H1 (cell line): ENCODE data around the gene ADGRD2. TPM values are rescaled to one million over a fixed set of nuclear protein-coding genes. Genes with fewer than 3 reads are reported as not detected.

Experiments used
- CTCF ChIA-PET: fragments of 300-600 bp; sonication (Branson Sonifier 250); formaldehyde crosslinking; loops from one replicate; lab custom pipeline; 2021; ENCODE audit not compliant: partially characterized antibody; lab: Charles Lee
- POLR2A ChIA-PET: fragments of 300-600 bp; sonication (Branson Sonifier 250); formaldehyde crosslinking; loops from one replicate; lab custom pipeline; 2021; ENCODE audit warnings: inconsistent platforms; ENCODE audit not compliant: partially characterized antibody; lab: Charles Lee
- DNase-seq, 2 experiments: peaks; one replicate each; pipeline versions ENCODE4 v3.0.0 to v3.0.0-alpha.2; 2010 to 2022; ENCODE audit warnings: low spot score in 2 of 2, low read depth in 1 of 2, mixed read lengths in 1 of 2
- FAIRE-seq: peaks from 2 replicates; lab custom pipeline; 2011; peaks lifted over from hg19 to GRCh38; lab: Jason Lieb, UNC
- H2AFZ ChIP-seq: 2 replicates; pipeline ENCODE4 v1.8.1; 2012; ENCODE audit warnings: low read length, inconsistent platforms
- H2AK5ac ChIP-seq: 2 replicates; pipeline ENCODE4 v1.6.1; 2013; ENCODE audit warnings: low read depth, low read length
- H2BK120ac ChIP-seq: replicated peaks from 2 replicates; pipeline ENCODE3; 2013; ENCODE audit warnings: low read depth, low read length, inconsistent platforms
- H2BK12ac ChIP-seq: 2 replicates; pipeline ENCODE4 v1.6.1; 2013; ENCODE audit warnings: low read depth, low read length
- H2BK15ac ChIP-seq: 2 replicates; pipeline ENCODE4 v1.6.1; 2013; ENCODE audit warnings: low read length
- H2BK20ac ChIP-seq: 2 replicates; pipeline ENCODE4 v1.6.1; 2013; ENCODE audit warnings: low read length
- H2BK5ac ChIP-seq: 2 replicates; pipeline ENCODE4 v1.6.1; 2013; ENCODE audit warnings: low read depth, low read length
- H3K14ac ChIP-seq: 2 replicates; pipeline ENCODE4 v1.6.1; 2013; ENCODE audit warnings: inconsistent platforms; ENCODE audit not compliant: insufficient read length
- H3K18ac ChIP-seq: 2 replicates; pipeline ENCODE4 v1.6.1; 2013; ENCODE audit warnings: low read length; ENCODE audit errors: extremely low read depth
- H3K23ac ChIP-seq: 2 replicates; pipeline ENCODE4 v1.6.1; 2013; ENCODE audit warnings: inconsistent platforms; ENCODE audit not compliant: insufficient read length
- H3K23me2 ChIP-seq: 2 replicates; pipeline ENCODE4 v1.6.1; 2013; ENCODE audit warnings: low read depth, low read length
- H3K27ac ChIP-seq: 2 replicates; pipeline ENCODE4 v1.6.1; 2011; ENCODE audit warnings: low read depth, low read length, inconsistent platforms
- H3K27me3 ChIP-seq, 4 experiments: replicated peaks in 1 of 4; 1 replicate in 1 of 4; 2 replicates in 3 of 4; pipeline versions ENCODE4 v1.6.1 to v1.8.1; 2011 to 2013; ENCODE audit warnings: low read length in 3 of 4, mild to moderate bottlenecking in 3 of 4, inconsistent platforms in 2 of 4, mixed read lengths in 2 of 4, moderate library complexity in 1 of 4; ENCODE audit not compliant: control insufficient read depth in 3 of 4, insufficient read depth in 3 of 4; ENCODE audit errors: extremely low read depth in 1 of 4
- H3K36me3 ChIP-seq, 4 experiments: 2 replicates each; pipeline versions ENCODE4 v1.6.1 to v1.8.1; 2011 to 2013; ENCODE audit warnings: mild to moderate bottlenecking in 4 of 4, low read length in 3 of 4, moderate library complexity in 2 of 4, control low read depth in 1 of 4, inconsistent platforms in 1 of 4; ENCODE audit not compliant: insufficient read depth in 4 of 4, control insufficient read depth in 2 of 4
- H3K4ac ChIP-seq: replicated peaks from 2 replicates; pipeline ENCODE3; 2013; ENCODE audit warnings: low read length, low read depth, mixed read lengths, inconsistent platforms; ENCODE audit not compliant: insufficient read length
- H3K4me1 ChIP-seq, 4 experiments: replicated peaks in 1 of 4; 1 replicate in 1 of 4; 2 replicates in 3 of 4; pipeline versions ENCODE4 v1.6.1 to v1.8.1; 2011 to 2013; ENCODE audit warnings: low read length in 3 of 4, inconsistent platforms in 2 of 4, mixed read lengths in 1 of 4; ENCODE audit not compliant: insufficient read depth in 4 of 4, control insufficient read depth in 3 of 4
- H3K4me2 ChIP-seq, 2 experiments: 2 replicates each; pipeline versions ENCODE4 v1.6.1 to v1.8.1; 2011 to 2013; ENCODE audit warnings: low read depth in 2 of 2, low read length in 2 of 2, control low read depth in 1 of 2, inconsistent platforms in 1 of 2, mild to moderate bottlenecking in 1 of 2; ENCODE audit not compliant: insufficient read depth in 1 of 2
- H3K4me3 ChIP-seq, 4 experiments: fragments of 200-600, 300-600 bp in 1 of 4; sonication (generic), shearing (Covaris generic), sonication (Bioruptor Twin) in 1 of 4; 2 replicates each; pipeline versions ENCODE4 v1.5.1 to v1.8.1; 2011 to 2016; ENCODE audit warnings: low read length in 4 of 4, low read depth in 3 of 4, control low read depth in 2 of 4, inconsistent platforms in 2 of 4, mild to moderate bottlenecking in 2 of 4, mixed read lengths in 1 of 4, moderate library complexity in 1 of 4; ENCODE audit not compliant: insufficient read depth in 2 of 4; ENCODE audit errors: extremely low read depth in 1 of 4
- H3K56ac ChIP-seq: replicated peaks from 2 replicates; pipeline ENCODE3; 2013; ENCODE audit warnings: low read depth, mild to moderate bottlenecking, mixed read lengths, low read length, inconsistent platforms; ENCODE audit not compliant: insufficient read length
- H3K79me1 ChIP-seq: 2 replicates; pipeline ENCODE4 v1.6.1; 2013; ENCODE audit warnings: low read depth, low read length, control low read depth
- H3K79me2 ChIP-seq, 2 experiments: 2 replicates each; pipeline versions ENCODE4 v1.6.1 to v1.8.1; 2012 to 2013; ENCODE audit warnings: low read length in 2 of 2, mild to moderate bottlenecking in 2 of 2, inconsistent platforms in 1 of 2; ENCODE audit not compliant: insufficient read depth in 2 of 2, control insufficient read depth in 1 of 2
- H3K9ac ChIP-seq, 4 experiments: replicated peaks in 1 of 4; 1 replicate in 1 of 4; 2 replicates in 3 of 4; pipeline versions ENCODE4 v1.6.1 to v1.8.1; 2011 to 2013; ENCODE audit warnings: low read depth in 3 of 4, low read length in 3 of 4, control low read depth in 2 of 4, mild to moderate bottlenecking in 2 of 4, moderate library complexity in 2 of 4, inconsistent platforms in 1 of 4; ENCODE audit errors: extremely low read depth in 1 of 4
- H3K9me3 ChIP-seq, 2 experiments: 2 replicates each; pipeline versions ENCODE4 v1.6.1 to v1.8.1; 2012 to 2013; ENCODE audit warnings: mild to moderate bottlenecking in 2 of 2, moderate library complexity in 2 of 2, control low read depth in 1 of 2, inconsistent platforms in 1 of 2, low read depth in 1 of 2, low read length in 1 of 2, mixed read lengths in 1 of 2; ENCODE audit not compliant: insufficient read depth in 2 of 2
- H4K20me1 ChIP-seq, 2 experiments: replicated peaks in 1 of 2; 2 replicates each; pipeline versions ENCODE3 to v1.8.1; 2011 to 2013; ENCODE audit warnings: inconsistent platforms in 2 of 2, low read length in 2 of 2, mild to moderate bottlenecking in 1 of 2; ENCODE audit not compliant: insufficient read depth in 2 of 2, control insufficient read depth in 1 of 2
- H4K5ac ChIP-seq: 2 replicates; pipeline ENCODE4 v1.6.1; 2013; ENCODE audit warnings: low read length, low read depth, mixed read lengths, inconsistent platforms; ENCODE audit not compliant: insufficient read length
- H4K8ac ChIP-seq: 2 replicates; pipeline ENCODE4 v1.8.0; 2013; ENCODE audit warnings: mild to moderate bottlenecking, moderate library complexity, low read length, inconsistent platforms; ENCODE audit not compliant: insufficient read depth; ENCODE audit errors: extremely low read depth
- H4K91ac ChIP-seq: replicated peaks from 2 replicates; pipeline ENCODE3; 2013; ENCODE audit warnings: low read length, mixed read lengths, inconsistent platforms; ENCODE audit not compliant: insufficient read length
- CHD1 ChIP-seq: IDR thresholded peaks from 2 replicates; pipeline ENCODE4 v1.6.1; 2012; ENCODE audit warnings: low read depth, low read length, improper control_type of control experiment
- HDAC2 ChIP-seq, 2 experiments: fragments of 300-600 bp in 1 of 2; sonication (generic) in 1 of 2; IDR thresholded peaks; 2 replicates each; pipeline ENCODE4 v1.6.1; 2011 to 2012; ENCODE audit warnings: low read depth in 2 of 2, low read length in 2 of 2, mild to moderate bottlenecking in 2 of 2, moderate library complexity in 2 of 2, borderline replicate concordance in 1 of 2, inconsistent platforms in 1 of 2
- KDM1A ChIP-seq: fragments of 200-600, 300-600 bp; sonication (generic); IDR thresholded peaks from 2 replicates; pipeline ENCODE4 v1.7.1; 2016; ENCODE audit warnings: mild to moderate bottlenecking, low read length, borderline replicate concordance
- whole genome bisulfite sequencing, 2 experiments: shearing (Covaris generic) in 1 of 2; methylation state at CpG; one replicate each; pipeline versions ENCODE4 v1.1.6 to v1.1.7; 2013 to 2015; ENCODE audit warnings: low lambda C conversion rate in 2 of 2, mixed read lengths in 2 of 2, inconsistent platforms in 1 of 2, low coverage in 1 of 2, missing lambda C conversion rate in 1 of 2; ENCODE audit not compliant: insufficient replicate concordance in 2 of 2, insufficient coverage in 1 of 2, insufficient read length in 1 of 2; ENCODE audit errors: extremely low coverage in 1 of 2, missing lambda C conversion rate in 1 of 2; 5-methylcytosine and 5-hydroxymethylcytosine counted together
- polyA plus RNA-seq, 7 experiments: library from polyadenylated mRNA; depleted of rRNA in 3 of 7; stranded (reverse) in 5 of 7; unstranded in 2 of 7; fragments of >200 nt in 5 of 7; fragments of 200-250 nt in 2 of 7; gene quantifications; 1 replicate in 5 of 7; 2 replicates in 1 of 7; 4 replicates in 1 of 7; pipeline versions ENCODE4 v1.2.1 to v1.2.3, GENCODE V29; 2011 to 2013; ENCODE audit warnings: missing spikeins in 2 of 7, mixed read lengths in 2 of 7
- total RNA-seq: library from RNA; stranded (reverse); fragmentation: NEBNext Ultra II Directional; extraction: Animal tissue kit (Norgen Biotek cat#: 25700); gene quantifications from 2 replicates; pipeline ENCODE4 v1.2.1, GENCODE V29; 2021

ADGRD2 gene
- total and polyA plus RNA-seq, 2 of the 8 experiments (the other 6 are each of a cell fraction or from before 2014, with no cell fraction given): 0.41 to 1.4 TPM

GRCh38 chr9:124439086-124439485 lies 11.2 kb upstream of the ADGRD2 start:
- H2BK12ac ChIP-seq: no peak overlapping the region
- H3K23ac ChIP-seq: no peak overlapping the region
- H4K91ac ChIP-seq: no peak overlapping the region
- H4K5ac ChIP-seq: no peak overlapping the region
- no peak overlapping the region for H3K18ac ChIP-seq
- H3K36me3 ChIP-seq: no peaks in the 10 kb centered on the region
- no peak overlapping the region for H2BK5ac ChIP-seq
- H3K56ac ChIP-seq: no peak overlapping the region
- H3K4me1 ChIP-seq: no peaks in the 10 kb centered on the region
- H3K79me1 ChIP-seq: no peaks in the 10 kb centered on the region
- ChIA-PET POLR2A (interaction anchor here (1.6 kb wide), 1 partner anchor 17 kb away, joined by 5 read pairs; no protein-coding TSS in a partner anchor), CTCF (interaction anchor here (0.7 to 9.8 kb wide), 4 partner anchors 9 to 200 kb away, joined by 3 to 87 read pairs (median 4); no protein-coding TSS in a partner anchor)
- H3K14ac ChIP-seq: no peak overlapping the region
- no peak for DNase-seq
- no peak overlapping the region for H2BK120ac ChIP-seq
- no peak for FAIRE-seq
- H3K9me3 ChIP-seq: no peaks in the 10 kb centered on the region
- peak in 1 of 2 experiments; percentile 61; a peak in 1 of 4 replicates for TF ChIP-seq HDAC2 (IDR thresholded peaks at IDR 0.05; ENCODE audit: borderline replicate concordance in 1 of 2, low read depth in 2 of 2, low read length in 2 of 2)
- TF ChIP-seq CHD1: no peak
- peak; percentile 87 for TF ChIP-seq KDM1A
- H3K4me3 ChIP-seq: no peak overlapping the region
- no peak overlapping the region for H3K9ac ChIP-seq
- no peak overlapping the region for H2AK5ac ChIP-seq
- H3K79me2 ChIP-seq: no peaks in the 10 kb centered on the region
- no peak overlapping the region for H3K4me2 ChIP-seq
- no peak overlapping the region for H3K27ac ChIP-seq
- no peak overlapping the region for H2BK15ac ChIP-seq
- WGBS, 2 experiments: 90% methylated on average over 1 of the region's 1 CpG; no CpG with 5 or more reads in 1 of the 2 experiments
- H2BK20ac ChIP-seq: no peak overlapping the region
- H3K27me3 ChIP-seq: no peaks in the 10 kb centered on the region; a peak in 1 of 7 replicates
- no peak overlapping the region for H3K4ac ChIP-seq
- H4K20me1 ChIP-seq: no peaks in the 10 kb centered on the region
- H4K8ac ChIP-seq: no peak overlapping the region
- H2AFZ ChIP-seq: no peak overlapping the region
- H3K23me2 ChIP-seq: no peaks in the 10 kb centered on the region
